OCI-LY7 (cell line): ENCODE measurements around the gene SCARB1. TPM values are rescaled to one million over a fixed set of nuclear protein-coding genes. Genes with fewer than 3 reads are reported as not detected.

Experiments used
- BruUV-seq: library from RNA; stranded (reverse); fragments of 400-500 nt; replicated peaks from 2 replicates; lab custom pipeline; 2021; lab: Mats Ljungman, UMichigan
- CTCF ChIA-PET: fragments of 300-600 bp; sonication (Branson Sonifier 250); formaldehyde crosslinking; loops from one replicate; lab custom pipeline; 2022; ENCODE audit warnings: antibody characterized with exemption; ENCODE audit not compliant: unreplicated experiment; lab: Charles Lee
- POLR2A ChIA-PET: fragments of 300-600 bp; sonication (Branson Sonifier 250); formaldehyde crosslinking; loops from one replicate; lab custom pipeline; 2022; ENCODE audit warnings: antibody characterized with exemption; lab: Charles Lee
- DNase-seq: peaks from one replicate; pipeline ENCODE4 v3.0.0-alpha.2; 2015; ENCODE audit warnings: low spot score
- H2AFZ ChIP-seq: fragments of 200-600 bp; sonication (generic), shearing (Covaris generic); 2 replicates; pipeline ENCODE4 v1.6.1; 2014; ENCODE audit warnings: mild to moderate bottlenecking, antibody characterized with exemption, low read length, moderate library complexity
- H3K27ac ChIP-seq: fragments of 200-600 bp; sonication (generic); 2 replicates; pipeline ENCODE4 v1.5.1; 2014; ENCODE audit warnings: mixed run types, low read depth, mild to moderate bottlenecking, moderate library complexity, low read length, inconsistent platforms; ENCODE audit not compliant: poor library complexity, severe bottlenecking
- H3K36me3 ChIP-seq: fragments of 200-600 bp; sonication (generic); 2 replicates; pipeline ENCODE4 v1.6.1; 2014; ENCODE audit warnings: mild to moderate bottlenecking, antibody characterized with exemption, low read length, moderate library complexity, mixed read lengths; ENCODE audit not compliant: insufficient read depth
- H3K4me1 ChIP-seq: fragments of 200-600 bp; sonication (generic); 2 replicates; pipeline ENCODE4 v1.5.1; 2014; ENCODE audit warnings: mild to moderate bottlenecking, low read length; ENCODE audit not compliant: insufficient read depth, poor library complexity, severe bottlenecking
- H3K4me2 ChIP-seq: fragments of 200-600 bp; sonication (generic); 2 replicates; pipeline ENCODE4 v1.6.1; 2014; ENCODE audit warnings: mild to moderate bottlenecking, low read length
- H3K4me3 ChIP-seq: fragments of 200-600 bp; sonication (generic); 2 replicates; pipeline ENCODE4 v1.5.1; 2014; ENCODE audit warnings: mild to moderate bottlenecking, low read depth, low read length; ENCODE audit not compliant: poor library complexity, severe bottlenecking
- H3K79me2 ChIP-seq: fragments of 200-600 bp; sonication (generic); 2 replicates; pipeline ENCODE4 v1.6.1; 2016; ENCODE audit warnings: low read depth, mild to moderate bottlenecking, low read length, moderate library complexity, mixed read lengths; ENCODE audit not compliant: insufficient read depth
- H3K9me2 ChIP-seq: fragments of 200-600 bp; sonication (generic); 2 replicates; pipeline ENCODE4 v1.6.1; 2016; ENCODE audit warnings: mild to moderate bottlenecking, low read length, mixed read lengths; ENCODE audit not compliant: insufficient read depth
- H3K9me3 ChIP-seq: fragments of 200-600 bp; sonication (generic); 2 replicates; pipeline ENCODE4 v1.6.1; 2014; ENCODE audit warnings: mild to moderate bottlenecking, mixed run types, low read length, mixed read lengths
- H4K20me1 ChIP-seq: fragments of 200-600 bp; sonication (generic); 2 replicates; pipeline ENCODE4 v1.6.1; 2014; ENCODE audit warnings: mild to moderate bottlenecking, antibody characterized with exemption, low read length, moderate library complexity, mixed read lengths; ENCODE audit not compliant: insufficient read depth
- CTCF ChIP-seq: fragments of 200-600 bp; sonication (generic); conservative IDR thresholded peaks from 2 replicates; pipeline ENCODE4 v1.5.1; 2014; ENCODE audit warnings: mild to moderate bottlenecking, antibody characterized with exemption, low read length, moderate library complexity, mixed read lengths
- EZH2phosphoT487 ChIP-seq: fragments of 200-600 bp; sonication (generic); IDR thresholded peaks from 2 replicates; pipeline ENCODE4 v1.6.1; 2018; ENCODE audit warnings: low read depth, borderline replicate concordance, mild to moderate bottlenecking, mixed run types, antibody characterized with exemption, low read length, moderate library complexity, mixed read lengths
- intact Hi-C: fragments of 100-400 bp; cut with micrococcal nuclease; formaldehyde crosslinking; loops from one replicate; pipeline ENCODE4 v1.10.0; 2022; ENCODE audit not compliant: unreplicated experiment
- total RNA-seq, 2 experiments: library from RNA; depleted of rRNA in 1 of 2; stranded (reverse); fragments of >200 nt in 1 of 2; shearing (Covaris generic) in 1 of 2; gene quantifications; 2 replicates each; pipeline ENCODE4 v1.2.3, GENCODE V29; 2014 to 2022

The SCARB1 gene
- total RNA-seq, 2 experiments from 2014 or later, result 42.9 to 112 TPM

GRCh38 chr12:124805050-124805449 is 58.6 kb downstream of the SCARB1 start:
- H3K36me3 ChIP-seq, result peaks cover 55% of the 10 kb centered on the region
- H3K79me2 ChIP-seq, result no peaks in the 10 kb centered on the region
- no peak overlapping the region for H2AFZ ChIP-seq
- intact Hi-C loops, result no loop called here
- H3K9me3 ChIP-seq, result no peaks in the 10 kb centered on the region
- no peak for TF ChIP-seq EZH2phosphoT487
- TF ChIP-seq CTCF, result no peak
- POLR2A ChIA-PET, result interaction anchor here (0.6 to 0.7 kb wide), 2 partner anchors 98 to 458 kb away, joined by 3 to 5 read pairs; no protein-coding TSS in a partner anchor
- CTCF ChIA-PET, result no interaction called here
- no peak overlapping the region for H3K27ac ChIP-seq
- no TSS peak for BruUV-seq
- H4K20me1 ChIP-seq, result no peaks in the 10 kb centered on the region
- no peak overlapping the region for H3K4me3 ChIP-seq
- H3K4me1 ChIP-seq, result no peaks in the 10 kb centered on the region
- no peak overlapping the region for H3K4me2 ChIP-seq
- no peaks in the 10 kb centered on the region for H3K9me2 ChIP-seq
- DNase-seq, result no peak

GRCh38 chr12:124804011-124804621 is 59.5 kb downstream of the SCARB1 start:
- Histone ChIP-seq H4K20me1 (no peaks in the 10 kb centered on the region), H3K79me2 (no peaks in the 10 kb centered on the region), H3K4me2 (no peak overlapping the region), H3K4me3 (no peak overlapping the region), H3K9me3 (no peaks in the 10 kb centered on the region), H3K27ac (no peak overlapping the region), H3K4me1 (no peaks in the 10 kb centered on the region), H2AFZ (no peak overlapping the region), H3K9me2 (no peaks in the 10 kb centered on the region), H3K36me3 (peaks cover 50% of the 10 kb centered on the region)
- no peak for DNase-seq
- POLR2A ChIA-PET, result no interaction called here
- intact Hi-C loops, result no loop called here
- TF ChIP-seq EZH2phosphoT487, result no peak
- TF ChIP-seq CTCF, result no peak
- no TSS peak for BruUV-seq
- CTCF ChIA-PET, result no interaction called here

GRCh38 chr12:124802361-124802760 is 61.3 kb downstream of the SCARB1 start:
- peaks cover under 1% of the 10 kb centered on the region for H3K4me1 ChIP-seq
- POLR2A ChIA-PET, result no interaction called here
- H4K20me1 ChIP-seq, result no peaks in the 10 kb centered on the region
- H2AFZ ChIP-seq, result no peak overlapping the region
- H3K4me3 ChIP-seq, result no peak overlapping the region
- DNase-seq, result no peak
- peaks cover 48% of the 10 kb centered on the region for H3K36me3 ChIP-seq
- intact Hi-C loops, result no loop called here
- CTCF ChIA-PET, result no interaction called here
- no peaks in the 10 kb centered on the region for H3K9me3 ChIP-seq
- TF ChIP-seq CTCF (no peak), EZH2phosphoT487 (no peak)
- no peaks in the 10 kb centered on the region for H3K9me2 ChIP-seq
- no peak overlapping the region for H3K27ac ChIP-seq
- H3K79me2 ChIP-seq, result no peaks in the 10 kb centered on the region
- no peak overlapping the region for H3K4me2 ChIP-seq
- no TSS peak for BruUV-seq
